Sigmoid colon (tissue), 7 donors: ENCODE results near the gene DNAH9. TPM values are rescaled to one million over a fixed set of nuclear protein-coding genes. Genes with fewer than 3 reads are reported as not detected.

ENCODE experiments used
- DNase-seq: peaks from one replicate; pipeline ENCODE4 v3.0.0-alpha.2; 2019
- H3K27ac ChIP-seq, 4 donors: fragments of 200-600 bp; sonication (generic); one replicate each; pipeline ENCODE4 v1.5.1; 2016 to 2019; ENCODE audit warnings: mild to moderate bottlenecking in 1 of 4
- H3K27me3 ChIP-seq, 3 donors: fragments of 200-600 bp; sonication (generic); one replicate each; pipeline ENCODE4 v1.5.1; 2019; ENCODE audit warnings: mild to moderate bottlenecking in 1 of 3
- H3K36me3 ChIP-seq, 4 donors: fragments of 200-600 bp; sonication (generic); one replicate each; pipeline ENCODE4 v1.5.1; 2016 to 2019
- H3K4me1 ChIP-seq, 4 donors: fragments of 200-600 bp; sonication (generic); one replicate each; pipeline ENCODE4 v1.5.1; 2017 to 2019
- H3K4me3 ChIP-seq, 4 donors: fragments of 200-600 bp; sonication (generic); one replicate each; pipeline ENCODE4 v1.5.1; 2017 to 2019; ENCODE audit warnings: mild to moderate bottlenecking in 2 of 4, moderate library complexity in 1 of 4
- H3K9me3 ChIP-seq, 4 donors: fragments of 200-600 bp in 3 of 4; sonication (generic) in 3 of 4; one replicate each; pipeline versions ENCODE4 v1.5.1 to v1.6.1; 2013 to 2019
- CTCF ChIP-seq, 4 experiments: fragments of 450-650 bp in 3 of 4; fragments of 200-600 bp in 1 of 4; IDR thresholded peaks; one replicate each; pipeline ENCODE4 v1.5.1; 2016 to 2019; ENCODE audit warnings: antibody characterized with exemption in 4 of 4, mild to moderate bottlenecking in 3 of 4, moderate library complexity in 2 of 4
- EP300 ChIP-seq, 4 donors: sonication (generic); formaldehyde crosslinking; IDR thresholded peaks; one replicate each; pipeline ENCODE4 v1.6.1; 2017; ENCODE audit warnings: antibody characterized with exemption in 4 of 4
- POLR2A ChIP-seq, 2 donors: fragments of 450-650 bp; IDR thresholded peaks; one replicate each; pipeline ENCODE4 v1.6.1; 2016; ENCODE audit warnings: antibody characterized with exemption in 2 of 2, mild to moderate bottlenecking in 2 of 2, moderate library complexity in 2 of 2
- POLR2AphosphoS5 ChIP-seq, 4 donors: sonication (generic); formaldehyde crosslinking; IDR thresholded peaks; one replicate each; pipeline ENCODE4 v1.6.1; 2017; ENCODE audit warnings: antibody characterized with exemption in 4 of 4
- WGBS, 2 donors: extraction: QIAGEN DNeasy Blood & Tissue Kit; methylation state at CpG; one replicate each; pipeline ENCODE4 v1.1.7; 2013; 5-methylcytosine and 5-hydroxymethylcytosine counted together
- intact Hi-C: fragments of 100-400 bp; cut with DNase I; formaldehyde crosslinking; loops from one replicate; pipeline ENCODE4 v1.15.1; 2023
- polyA plus RNA-seq, 3 donors: library from polyadenylated mRNA; stranded (reverse); fragments of 200-250 nt; gene quantifications; one replicate each; pipeline ENCODE4 v1.2.3, GENCODE V29; 2013
- total RNA-seq, 4 donors: library from RNA; depleted of rRNA; stranded (reverse); fragments of >200 nt; gene quantifications; one replicate each; pipeline ENCODE4 v1.1.0, GENCODE V29; 2016
- donor health status: healthy with polysubstance abuse.
- donor health status: Bipolar disorder and iron deficiency.
- donor health status: healthy.

Gene DNAH9
- total and polyA plus RNA-seq, 7 donors: under 0.01 to 3.0 (median 0.27) TPM; not detected in 2

- H3K4me1 ChIP-seq: no peaks in the 10 kb centered on the region
- WGBS, 2 donors: 79 to 86% methylated on average over 2 of the region's 2 CpGs
- H3K4me3 ChIP-seq: no peak overlapping the region
- no peaks in the 10 kb centered on the region for H3K9me3 ChIP-seq
- intact Hi-C loops: no loop called here
- no peaks in the 10 kb centered on the region for H3K27me3 ChIP-seq
- TF ChIP-seq EP300 (IDR thresholded peaks at IDR 0.05) (no peak), POLR2A (IDR thresholded peaks at IDR 0.05) (no peak), POLR2AphosphoS5 (IDR thresholded peaks at IDR 0.05) (no peak), CTCF (IDR thresholded peaks at IDR 0.05) (no peak)
- no peak overlapping the region for H3K27ac ChIP-seq
- H3K36me3 ChIP-seq: no peaks in the 10 kb centered on the region
- DNase-seq: no peak
Observed at GRCh38 chr17:11638700-11639265, 40.5 kb downstream of the DNAH9 start.

GRCh38 chr17:11639736-11640462 is 41.6 kb downstream of the DNAH9 start:
- Histone ChIP-seq H3K9me3 (no peaks in the 10 kb centered on the region), H3K4me3 (no peak overlapping the region), H3K36me3 (no peaks in the 10 kb centered on the region), H3K27ac (no peak overlapping the region), H3K27me3 (no peaks in the 10 kb centered on the region), H3K4me1 (no peaks in the 10 kb centered on the region)
- intact Hi-C loops: no loop called here
- DNase-seq: no peak
- WGBS, 2 donors: 91 to 92% methylated on average over 18 of the region's 18 CpGs
- TF ChIP-seq CTCF (IDR thresholded peaks at IDR 0.05) (no peak), EP300 (IDR thresholded peaks at IDR 0.05) (no peak), POLR2AphosphoS5 (IDR thresholded peaks at IDR 0.05) (no peak)

GRCh38 chr17:11640463-11640814 is 42.2 kb downstream of the DNAH9 start:
- no peaks in the 10 kb centered on the region for H3K36me3 ChIP-seq
- no peak overlapping the region for H3K27ac ChIP-seq
- no peaks in the 10 kb centered on the region for H3K27me3 ChIP-seq
- DNase-seq: no peak
- intact Hi-C loops: no loop called here
- no peak overlapping the region for H3K4me3 ChIP-seq
- H3K4me1 ChIP-seq: no peaks in the 10 kb centered on the region
- TF ChIP-seq POLR2AphosphoS5 (IDR thresholded peaks at IDR 0.05) (no peak), EP300 (IDR thresholded peaks at IDR 0.05) (no peak), CTCF (IDR thresholded peaks at IDR 0.05) (no peak), POLR2A (IDR thresholded peaks at IDR 0.05) (no peak)
- no peaks in the 10 kb centered on the region for H3K9me3 ChIP-seq
- WGBS, 2 donors: 68 to 84% methylated on average over 2 of the region's 2 CpGs

- WGBS, 2 donors: 85% methylated on average over 11 of the region's 11 CpGs
- Histone ChIP-seq H3K27ac (no peak overlapping the region), H3K4me1 (no peaks in the 10 kb centered on the region), H3K4me3 (no peak overlapping the region), H3K27me3 (no peaks in the 10 kb centered on the region), H3K9me3 (no peaks in the 10 kb centered on the region), H3K36me3 (no peaks in the 10 kb centered on the region)
- TF ChIP-seq EP300 (IDR thresholded peaks at IDR 0.05) (no peak), POLR2AphosphoS5 (IDR thresholded peaks at IDR 0.05) (no peak), CTCF (IDR thresholded peaks at IDR 0.05) (no peak), POLR2A (IDR thresholded peaks at IDR 0.05) (no peak)
- intact Hi-C loops: no loop called here
- DNase-seq: no peak
Observed at GRCh38 chr17:11641521-11642275, 43.4 kb downstream of the DNAH9 start.
